Common myeloid progenitor, CD34-positive (primary cell): ENCODE data around the gene USH1C.

Source experiments
- CTCF ChIA-PET: fragments of 350-600 bp; sonication (Branson Sonifier 250); formaldehyde crosslinking; loops from one replicate; lab custom pipeline; 2021; ENCODE audit warnings: antibody characterized with exemption; lab: Charles Lee
- POLR2A ChIA-PET: fragments of 350-600 bp; sonication (Branson Sonifier 250); formaldehyde crosslinking; loops from one replicate; lab custom pipeline; 2021; ENCODE audit warnings: antibody characterized with exemption; lab: Charles Lee
- DNase-seq, 3 donors: peaks; one replicate each; pipeline versions ENCODE4 v3.0.0 to v3.0.0-alpha.2; 2013
- H3K27ac ChIP-seq, 2 experiments: 1 replicate in 1 of 2; 2 replicates in 1 of 2; pipeline ENCODE4 v1.7.0; 2013; ENCODE audit warnings: inconsistent platforms in 2 of 2, low read length in 2 of 2, mild to moderate bottlenecking in 2 of 2, low read depth in 1 of 2, moderate library complexity in 1 of 2; ENCODE audit not compliant: severe bottlenecking in 2 of 2, insufficient read depth in 1 of 2, poor library complexity in 1 of 2
- H3K27me3 ChIP-seq, 5 experiments: replicated peaks in 2 of 5; 1 replicate in 3 of 5; 2 replicates in 2 of 5; pipeline versions ENCODE4 v1.6.1 to v1.7.0; 2013; ENCODE audit warnings: low read length in 4 of 5, mild to moderate bottlenecking in 2 of 5, moderate library complexity in 2 of 5, inconsistent platforms in 1 of 5; ENCODE audit not compliant: insufficient read depth in 5 of 5, control insufficient read depth in 4 of 5
- H3K36me3 ChIP-seq, 4 experiments: 1 replicate in 2 of 4; 2 replicates in 2 of 4; pipeline versions ENCODE4 v1.6.1 to v1.7.0; 2013; ENCODE audit warnings: low read length in 3 of 4, control low read depth in 1 of 4, mild to moderate bottlenecking in 1 of 4; ENCODE audit not compliant: control insufficient read depth in 4 of 4, insufficient read depth in 4 of 4
- H3K4me1 ChIP-seq, 4 experiments: 1 replicate in 3 of 4; 2 replicates in 1 of 4; pipeline versions ENCODE4 v1.6.1 to v1.7.1; 2013; ENCODE audit warnings: low read length in 3 of 4, mild to moderate bottlenecking in 3 of 4, control low read depth in 1 of 4, inconsistent platforms in 1 of 4, moderate library complexity in 1 of 4; ENCODE audit not compliant: control insufficient read depth in 4 of 4, insufficient read depth in 4 of 4; ENCODE audit errors: control extremely low read depth in 1 of 4
- H3K4me3 ChIP-seq, 7 experiments: 1 replicate in 4 of 7; 2 replicates in 3 of 7; pipeline versions ENCODE4 v1.5.1 to v1.7.0; 2013; ENCODE audit warnings: mild to moderate bottlenecking in 7 of 7, low read length in 6 of 7, moderate library complexity in 6 of 7, inconsistent platforms in 2 of 7, low read depth in 2 of 7, control low read depth in 1 of 7; ENCODE audit not compliant: insufficient read depth in 4 of 7, control insufficient read depth in 1 of 7; ENCODE audit errors: extremely low read depth in 1 of 7
- H3K9me3 ChIP-seq, 5 experiments: 1 replicate in 4 of 5; 2 replicates in 1 of 5; pipeline versions ENCODE4 v1.6.1 to v1.7.1; 2013; ENCODE audit warnings: low read length in 4 of 5, mild to moderate bottlenecking in 2 of 5, inconsistent platforms in 1 of 5, low read depth in 1 of 5, moderate library complexity in 1 of 5; ENCODE audit not compliant: control insufficient read depth in 4 of 5, insufficient read depth in 2 of 5; ENCODE audit errors: control extremely low read depth in 1 of 5
- WGBS: methylation state at CpG from one replicate; pipeline ENCODE4 v1.1.5; 2013; ENCODE audit not compliant: insufficient coverage; 5-methylcytosine and 5-hydroxymethylcytosine counted together

USH1C gene

GRCh38 chr11:17469998-17470397, 74.2 kb downstream of the USH1C start:
- POLR2A ChIA-PET = no interaction called here
- H3K27ac ChIP-seq = no peak overlapping the region
- CTCF ChIA-PET = interaction anchor here (1.1 to 1.6 kb wide), 2 partner anchors 12 to 23 kb away, joined by 3 to 5 read pairs; no protein-coding TSS in a partner anchor
- H3K36me3 ChIP-seq = no peaks in the 10 kb centered on the region
- WGBS = 93% methylated on average over 6 of the region's 6 CpGs
- H3K4me1 ChIP-seq = no peaks in the 10 kb centered on the region
- H3K4me3 ChIP-seq = no peak overlapping the region
- H3K27me3 ChIP-seq = peaks cover 0 to 34% (median 12%) of the 10 kb centered on the region in 5 experiments
- H3K9me3 ChIP-seq = no peaks in the 10 kb centered on the region
- DNase-seq = no peak

GRCh38 chr11:17468122-17468521, 76.1 kb downstream of the USH1C start:
- Histone ChIP-seq H3K27me3 (peaks cover 0 to 15% (median 7%) of the 10 kb centered on the region in 5 experiments), H3K9me3 (no peaks in the 10 kb centered on the region), H3K4me3 (no peak overlapping the region), H3K27ac (no peak overlapping the region), H3K36me3 (no peaks in the 10 kb centered on the region), H3K4me1 (no peaks in the 10 kb centered on the region)
- WGBS = 96% methylated on average over 4 of the region's 4 CpGs
- POLR2A ChIA-PET = no interaction called here
- CTCF ChIA-PET = interaction anchor here (0.7 to 1.9 kb wide), 4 partner anchors 8 to 85 kb away, joined by 3 to 4 read pairs (median 4); no protein-coding TSS in a partner anchor
- DNase-seq = no peak

- ChIA-PET CTCF (interaction anchor here (0.8 to 1.9 kb wide), 3 partner anchors 11 to 79 kb away, joined by 3 to 7 read pairs (median 4); no protein-coding TSS in a partner anchor), POLR2A (interaction anchor here (0.5 kb wide), 1 partner anchor 532 kb away, joined by 3 read pairs; no protein-coding TSS in a partner anchor)
- DNase-seq = no peak
- no peak overlapping the region for H3K27ac ChIP-seq
- no peak overlapping the region for H3K4me3 ChIP-seq
- 80% methylated on average over 5 of the region's 11 CpGs for WGBS
- no peaks in the 10 kb centered on the region for H3K9me3 ChIP-seq
- no peaks in the 10 kb centered on the region for H3K36me3 ChIP-seq
- peaks cover 0 to 3% (median 0%) of the 10 kb centered on the region in 5 experiments for H3K27me3 ChIP-seq
- H3K4me1 ChIP-seq = no peaks in the 10 kb centered on the region
Observed at GRCh38 chr11:17463546-17464174, 80.6 kb downstream of the USH1C start.

- Histone ChIP-seq H3K4me3 (no peak overlapping the region), H3K27me3 (peaks cover 0 to 3% (median 0%) of the 10 kb centered on the region in 5 experiments), H3K4me1 (peaks cover 0 to 6% (median 1%) of the 10 kb centered on the region in 4 experiments), H3K36me3 (no peaks in the 10 kb centered on the region), H3K27ac (no peak overlapping the region), H3K9me3 (no peaks in the 10 kb centered on the region)
- 100% methylated on average over 5 of the region's 13 CpGs for WGBS
- ChIA-PET CTCF (no interaction called here), POLR2A (no interaction called here)
- DNase-seq = no peak
Observed at GRCh38 chr11:17462940-17463339, 81.3 kb downstream of the USH1C start.

- H3K27ac ChIP-seq = no peak overlapping the region
- H3K4me3 ChIP-seq = no peak overlapping the region
- CTCF ChIA-PET = interaction anchor here (1.7 kb wide), 1 partner anchor 8 kb away, joined by 4 read pairs; no protein-coding TSS in a partner anchor
- POLR2A ChIA-PET = no interaction called here
- no peak for DNase-seq
- peaks cover 0 to 7% (median 0%) of the 10 kb centered on the region in 5 experiments for H3K27me3 ChIP-seq
- H3K4me1 ChIP-seq = peaks cover 0 to 18% (median 9%) of the 10 kb centered on the region in 4 experiments
- WGBS = 98% methylated on average over 12 of the region's 12 CpGs
- no peaks in the 10 kb centered on the region for H3K36me3 ChIP-seq
- H3K9me3 ChIP-seq = no peaks in the 10 kb centered on the region
Observed at GRCh38 chr11:17460406-17460805, 83.8 kb downstream of the USH1C start.

- POLR2A ChIA-PET = no interaction called here
- WGBS = 92% methylated on average over 6 of the region's 9 CpGs
- peaks cover 0 to 4% (median 0%) of the 10 kb centered on the region in 5 experiments for H3K27me3 ChIP-seq
- peaks cover 0 to 18% (median 9%) of the 10 kb centered on the region in 4 experiments for H3K4me1 ChIP-seq
- no peak overlapping the region for H3K27ac ChIP-seq
- no peak for DNase-seq
- no peaks in the 10 kb centered on the region for H3K36me3 ChIP-seq
- no peak overlapping the region for H3K4me3 ChIP-seq
- CTCF ChIA-PET = interaction anchor here (0.7 to 1.8 kb wide), 3 partner anchors 9 to 24 kb away, joined by 3 to 5 read pairs (median 4); no protein-coding TSS in a partner anchor
- H3K9me3 ChIP-seq = no peaks in the 10 kb centered on the region
Observed at GRCh38 chr11:17459236-17459896, 84.8 kb downstream of the USH1C start.
